K562 (cell line): Measurements from ENCODE around the gene TMED4. TPM values are rescaled to one million over a fixed set of nuclear protein-coding genes. Genes with fewer than 3 reads are reported as not detected.

Source experiments
- ATAC-seq: fragments of 200-7000 bp; cut with Tn5 transposase; 3 replicates; pipeline ENCODE4 v1.9.1; 2020; ENCODE audit warnings: moderate library complexity
- BruUV-seq: library from RNA; stranded (reverse); fragments of 400-500 nt; replicated peaks from 2 replicates; lab custom pipeline; 2021; lab: Mats Ljungman, UMichigan
- CTCF ChIA-PET: fragments of 300-600 bp; formaldehyde crosslinking; extraction: SDS; loops from one replicate; lab custom pipeline; 2021; ENCODE audit warnings: low intra/inter-chr PET ratio; lab: Yijun Ruan, JAX
- POLR2A ChIA-PET: fragments of 300-600, 350-650 bp; sonication (Branson Sonifier 250); formaldehyde crosslinking; extraction: SDS; loops from one replicate; lab custom pipeline; 2021; ENCODE audit warnings: antibody characterized with exemption, inconsistent platforms; lab: Yijun Ruan, JAX
- DNase-seq, 4 experiments: peaks; one replicate each; pipeline versions ENCODE4 v3.0.0 to v3.0.0-alpha.2; 2011 to 2018; ENCODE audit warnings: low spot score in 3 of 4, mixed read lengths in 3 of 4; ENCODE audit errors: extremely low read depth in 1 of 4
- FAIRE-seq: peaks from 2 replicates; lab custom pipeline; 2011; peaks lifted over from hg19 to GRCh38; lab: Jason Lieb, UNC
- H2AFZ ChIP-seq: 2 replicates; pipeline ENCODE4 v1.6.0; 2011; ENCODE audit warnings: low read depth, low read length, control low read depth, inconsistent platforms
- H3K27ac ChIP-seq: fragments of 200-600 bp; 3 replicates; pipeline ENCODE4 v1.8.0; 2011; ENCODE audit warnings: low read depth, mild to moderate bottlenecking, control low read depth, inconsistent platforms, low read length, moderate library complexity, mixed read lengths; ENCODE audit errors: extremely low read depth
- H3K27me3 ChIP-seq, 2 experiments: fragments of 300-600 bp in 1 of 2; 2 replicates in 1 of 2; 3 replicates in 1 of 2; pipeline versions ENCODE4 v1.6.0 to v1.8.0; 2011; ENCODE audit warnings: inconsistent platforms in 2 of 2, low read length in 2 of 2, mild to moderate bottlenecking in 1 of 2, mixed read lengths in 1 of 2, moderate library complexity in 1 of 2; ENCODE audit not compliant: control insufficient read depth in 2 of 2, insufficient read depth in 2 of 2
- H3K36me3 ChIP-seq: fragments of 300-600 bp; 3 replicates; pipeline ENCODE4 v1.8.0; 2011; ENCODE audit warnings: mild to moderate bottlenecking, low read length, inconsistent platforms; ENCODE audit not compliant: control insufficient read depth, insufficient read depth
- H3K4me1 ChIP-seq, 2 experiments: fragments of 200-600 bp in 1 of 2; replicated peaks in 1 of 2; 2 replicates in 1 of 2; 3 replicates in 1 of 2; pipeline versions ENCODE4 v1.5.1 to v1.8.0; 2011; ENCODE audit warnings: inconsistent platforms in 2 of 2, low read length in 2 of 2, mild to moderate bottlenecking in 1 of 2, mixed read lengths in 1 of 2, moderate library complexity in 1 of 2; ENCODE audit not compliant: control insufficient read depth in 2 of 2, insufficient read depth in 2 of 2
- H3K4me2 ChIP-seq: 2 replicates; pipeline ENCODE4 v1.6.1; 2011; ENCODE audit warnings: low read length, control low read depth, inconsistent platforms, mixed read lengths; ENCODE audit not compliant: insufficient read depth
- H3K4me3 ChIP-seq: fragments of 200-600 bp; sonication (generic), shearing (Covaris generic); 2 replicates; pipeline ENCODE4 v1.5.1; 2016; ENCODE audit warnings: control low read depth, inconsistent platforms
- H3K79me2 ChIP-seq: fragments of 200-600 bp; 3 replicates; pipeline ENCODE4 v1.8.0; 2011; ENCODE audit warnings: low read length, inconsistent platforms; ENCODE audit not compliant: control insufficient read depth, insufficient read depth
- H3K9ac ChIP-seq, 2 experiments: 2 replicates each; pipeline versions ENCODE4 v1.6.0 to v1.6.1; 2011; ENCODE audit warnings: low read depth in 2 of 2, low read length in 2 of 2, control low read depth in 1 of 2, inconsistent platforms in 1 of 2, mild to moderate bottlenecking in 1 of 2, mixed read lengths in 1 of 2; ENCODE audit not compliant: insufficient read depth in 1 of 2
- H3K9me1 ChIP-seq: one replicate; pipeline ENCODE4 v1.6.0; 2011; ENCODE audit warnings: inconsistent platforms, mild to moderate bottlenecking, low read length, moderate library complexity; ENCODE audit not compliant: control insufficient read depth, insufficient read depth
- H3K9me3 ChIP-seq: replicated peaks from 2 replicates; pipeline ENCODE4 v1.5.1; 2011; ENCODE audit warnings: low read depth, low read length, inconsistent platforms; ENCODE audit not compliant: control insufficient read depth, insufficient read depth
- H4K20me1 ChIP-seq: replicated peaks from 2 replicates; pipeline ENCODE4 v1.6.1; 2011; ENCODE audit warnings: low read length, inconsistent platforms, mixed read lengths; ENCODE audit not compliant: control insufficient read depth, insufficient read depth
- ATF3 ChIP-seq, 2 experiments: fragments of 450-650 bp in 1 of 2; sonication (generic) in 1 of 2; formaldehyde crosslinking in 1 of 2; IDR thresholded peaks in 1 of 2; conservative IDR thresholded peaks in 1 of 2; 2 replicates each; pipeline versions ENCODE4 v1.6.1 to v1.8.1; 2016 to 2023; ENCODE audit warnings: mild to moderate bottlenecking in 2 of 2, moderate library complexity in 2 of 2, inconsistent platforms in 1 of 2, missing genetic modification reagents in 1 of 2
- FOXJ3 ChIP-seq: sonication (generic); formaldehyde crosslinking; IDR thresholded peaks from 2 replicates; pipeline ENCODE4 v1.4.0; 2020; ENCODE audit warnings: mild to moderate bottlenecking, missing genetic modification reagents
- GABPB1 ChIP-seq: sonication (generic); formaldehyde crosslinking; IDR thresholded peaks from 2 replicates; pipeline ENCODE4 v1.8.0; 2022; ENCODE audit warnings: mild to moderate bottlenecking, missing genetic modification reagents
- MTA2 ChIP-seq: fragments of 450-650 bp; IDR thresholded peaks from 2 replicates; pipeline ENCODE4 v1.6.1; 2016; ENCODE audit warnings: low read depth
- NFE2 ChIP-seq: IDR thresholded peaks from 2 replicates; pipeline ENCODE4 v1.6.1; 2014; ENCODE audit warnings: antibody characterized with exemption, low read depth
- NFIC ChIP-seq: fragments of 450-650 bp; IDR thresholded peaks from 2 replicates; pipeline ENCODE4 v1.6.1; 2017; ENCODE audit warnings: mild to moderate bottlenecking, inconsistent platforms
- TAF7 ChIP-seq: fragments of 450-650 bp; IDR thresholded peaks from 2 replicates; pipeline ENCODE4 v1.6.1; 2016; ENCODE audit warnings: missing genetic modification characterization, missing compliant biosample characterization
- ZBTB8A ChIP-seq: fragments of 450-650 bp; IDR thresholded peaks from 2 replicates; pipeline ENCODE4 v1.6.1; 2018; ENCODE audit warnings: mild to moderate bottlenecking, moderate library complexity; ENCODE audit not compliant: partially characterized antibody
- ZBTB9 ChIP-seq: fragments of 450-650 bp; formaldehyde crosslinking; IDR thresholded peaks from 2 replicates; pipeline ENCODE4 v1.4.0; 2020; ENCODE audit warnings: mild to moderate bottlenecking, moderate library complexity
- ZC3H8 ChIP-seq: fragments of 450-650 bp; IDR thresholded peaks from 2 replicates; pipeline ENCODE4 v1.6.1; 2017
- ZNF133 ChIP-seq: fragments of 250-450 bp; sonication (Bioruptor Pico); IDR thresholded peaks from 2 replicates; pipeline ENCODE4 v1.4.0; 2020; ENCODE audit warnings: mild to moderate bottlenecking
- ZNF146 ChIP-seq: IDR thresholded peaks from one replicate; pipeline ENCODE4 v1.6.1; 2018; ENCODE audit warnings: missing compliant biosample characterization; ENCODE audit not compliant: unreplicated experiment
- ZNF253 ChIP-seq: fragments of 250-450 bp; sonication (Bioruptor Pico); conservative IDR thresholded peaks from 2 replicates; pipeline ENCODE4 v1.6.1; 2021; ENCODE audit warnings: mild to moderate bottlenecking
- ZNF57 ChIP-seq: fragments of 450-650 bp; formaldehyde crosslinking; IDR thresholded peaks from 2 replicates; pipeline ENCODE4 v1.4.0; 2020; ENCODE audit warnings: mild to moderate bottlenecking, moderate library complexity
- WGBS: fragments of 100-300 bp; shearing (Covaris generic); methylation state at CpG from one replicate; pipeline ENCODE4 v1.1.6; 2016; ENCODE audit warnings: low coverage, mixed read lengths; ENCODE audit not compliant: insufficient coverage; ENCODE audit errors: missing lambda C conversion rate; 5-methylcytosine and 5-hydroxymethylcytosine counted together
- in situ Hi-C: fragments of 300-500 bp; cut with MboI; formaldehyde crosslinking; loops from 4 replicates; pipeline ENCODE4 v1.15.0; 2018; ENCODE audit warnings: inconsistent platforms, mixed read lengths
- intact Hi-C: fragments of 100-400 bp; cut with micrococcal nuclease; formaldehyde crosslinking; loops from 2 replicates; pipeline ENCODE4 v1.14.2; 2022
- polyA plus RNA-seq, 8 experiments: library from polyadenylated mRNA; depleted of rRNA in 4 of 8; stranded (reverse) in 5 of 8; unstranded in 3 of 8; fragments of >200 nt; fragmentation: Nextera tagmentation in 2 of 8; fragmentation: Illumina TruSeq in 1 of 8; extraction: Ambion mirVana in 2 of 8; extraction: Trizol in 1 of 8; gene quantifications; 2 replicates each; pipeline versions ENCODE4 v1.2.1 to v1.2.3, GENCODE V29; 2011 to 2014; ENCODE audit warnings: inconsistent platforms in 1 of 8, missing spikeins in 1 of 8
- total RNA-seq, 7 experiments: library from RNA; depleted of rRNA in 6 of 7; stranded (reverse); fragments of >200 nt in 6 of 7; fragmentation: Illumina TruSeq in 2 of 7; extraction: Trizol in 2 of 7; gene quantifications; 2 replicates each; pipeline versions ENCODE4 v1.2.1 to v1.2.3, GENCODE V29; 2011 to 2021; ENCODE audit warnings: low replicate concordance in 1 of 7
- TF ChIP-seq, protein P1 (sequence below), 2 experiments: fragments of 250-450 bp in 1 of 2; fragments of 450-650 bp in 1 of 2; sonication (Bioruptor Pico) in 1 of 2; IDR thresholded peaks; 2 replicates each; pipeline versions ENCODE4 v1.6.1 to v1.8.0; 2016 to 2021; ENCODE audit warnings: mild to moderate bottlenecking in 2 of 2, moderate library complexity in 2 of 2, missing compliant biosample characterization in 1 of 2, missing genetic modification characterization in 1 of 2
- TF ChIP-seq, protein P2 (sequence below), 2 experiments: IDR thresholded peaks; 2 replicates each; pipeline ENCODE4 v1.6.1; 2012; ENCODE audit warnings: improper control_type of control experiment in 2 of 2, low read depth in 2 of 2, low read length in 2 of 2, borderline replicate concordance in 1 of 2

TMED4 gene
- total and polyA plus RNA-seq, 9 of the 15 experiments (the other 6 are each of a cell fraction or from before 2014, with no cell fraction given) = 20.3 to 64.0 (median 42.1) TPM

GRCh38 chr7:44565097-44565794 lies 16.8 kb downstream of the TMED4 start:
- no peak for FAIRE-seq
- peak overlapping the region; percentile 86 for H3K27ac ChIP-seq
- intact Hi-C loops = loop anchor here (5.0 kb wide), 3 partner anchors 68 to 323 kb away; no protein-coding TSS in a partner anchor
- TF ChIP-seq, protein P1, sequence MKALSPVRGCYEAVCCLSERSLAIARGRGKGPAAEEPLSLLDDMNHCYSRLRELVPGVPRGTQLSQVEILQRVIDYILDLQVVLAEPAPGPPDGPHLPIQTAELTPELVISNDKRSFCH (CRISPR knock-in tag; IDR thresholded peaks at IDR 0.05) = no peak
- TF ChIP-seq, protein P1 (tag; IDR thresholded peaks at IDR 0.05) = peak; percentile 38; the same call in 1 of the 2 replicates
- TF ChIP-seq NFE2 = no peak
- TF ChIP-seq ZBTB9 = no peak
- no peak for TF ChIP-seq TAF7
- no peak for TF ChIP-seq ZC3H8
- TF ChIP-seq FOXJ3 (CRISPR knock-in tag) = no peak
- no peak for TF ChIP-seq ZNF57 (CRISPR knock-in tag)
- TF ChIP-seq, protein P2, sequence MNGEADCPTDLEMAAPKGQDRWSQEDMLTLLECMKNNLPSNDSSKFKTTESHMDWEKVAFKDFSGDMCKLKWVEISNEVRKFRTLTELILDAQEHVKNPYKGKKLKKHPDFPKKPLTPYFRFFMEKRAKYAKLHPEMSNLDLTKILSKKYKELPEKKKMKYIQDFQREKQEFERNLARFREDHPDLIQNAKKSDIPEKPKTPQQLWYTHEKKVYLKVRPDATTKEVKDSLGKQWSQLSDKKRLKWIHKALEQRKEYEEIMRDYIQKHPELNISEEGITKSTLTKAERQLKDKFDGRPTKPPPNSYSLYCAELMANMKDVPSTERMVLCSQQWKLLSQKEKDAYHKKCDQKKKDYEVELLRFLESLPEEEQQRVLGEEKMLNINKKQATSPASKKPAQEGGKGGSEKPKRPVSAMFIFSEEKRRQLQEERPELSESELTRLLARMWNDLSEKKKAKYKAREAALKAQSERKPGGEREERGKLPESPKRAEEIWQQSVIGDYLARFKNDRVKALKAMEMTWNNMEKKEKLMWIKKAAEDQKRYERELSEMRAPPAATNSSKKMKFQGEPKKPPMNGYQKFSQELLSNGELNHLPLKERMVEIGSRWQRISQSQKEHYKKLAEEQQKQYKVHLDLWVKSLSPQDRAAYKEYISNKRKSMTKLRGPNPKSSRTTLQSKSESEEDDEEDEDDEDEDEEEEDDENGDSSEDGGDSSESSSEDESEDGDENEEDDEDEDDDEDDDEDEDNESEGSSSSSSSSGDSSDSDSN (IDR thresholded peaks at IDR 0.05; ENCODE audit: borderline replicate concordance in 1 of 2, low read depth in 2 of 2, low read length in 2 of 2) = peak in 1 of 2 experiments; percentile 14; a peak in 1 of 4 replicates
- no peak for TF ChIP-seq ZNF253 (CRISPR knock-in tag)
- TF ChIP-seq ZNF146 (CRISPR knock-in tag) = no peak
- 0 out of 2 replicates have a peak, but pooled peaks have one; percentile 53 for TF ChIP-seq GABPB1 (CRISPR knock-in tag)
- peak; percentile 15; the same call in 1 of the 2 replicates for TF ChIP-seq NFIC
- TF ChIP-seq ATF3 (IDR thresholded peaks at IDR 0.05) = no peak
- peak; percentile 52; the same call in 1 of the 2 replicates for TF ChIP-seq ATF3 (CRISPR knock-in tag; conservative IDR thresholded peaks at IDR 0.05)
- TF ChIP-seq MTA2 = no peak
- TF ChIP-seq ZNF133 (CRISPR knock-in tag) = no peak
- no peak for TF ChIP-seq ZBTB8A

More at GRCh38 chr7:44565097-44565794, 16.8 kb downstream of the TMED4 start:
- no TSS peak for BruUV-seq
- Histone ChIP-seq H4K20me1 (peaks cover 21% of the 10 kb centered on the region), H3K9me3 (no peaks in the 10 kb centered on the region), H3K4me2 (peak overlapping the region; percentile 55), H3K9ac (peak overlapping the region; percentile 51 to 78), H3K36me3 (peaks cover 68% of the 10 kb centered on the region), H3K4me3 (no peak overlapping the region), H3K9me1 (peaks cover 10% of the 10 kb centered on the region), H3K4me1 (peaks cover 51 to 54% of the 10 kb centered on the region in 2 experiments; a peak in 4 of 5 replicates), H2AFZ (no peak overlapping the region), H3K27me3 (no peaks in the 10 kb centered on the region), H3K79me2 (peaks cover 23% of the 10 kb centered on the region)
- 51% methylated on average over 12 of the region's 13 CpGs for WGBS
- ChIA-PET CTCF (interaction anchor here (0.6 to 1.5 kb wide), 2 partner anchors 75 to 324 kb away, joined by 3 to 7 read pairs; no protein-coding TSS in a partner anchor), POLR2A (interaction anchor here (0.7 to 3.8 kb wide), 14 partner anchors 9 to 534 kb away, joined by 3 to 38 read pairs (median 4); partner anchors contain the start of genes DDX56, NUDCD3 and TMED4)
- DNase-seq = peak; percentile 59 to 78 (median 66)
- in situ Hi-C loops = no loop called here
- peak; percentile 89 for ATAC-seq
